GM12878 (cell line): Measurements from ENCODE around the gene ASMTL. TPM values are rescaled to one million over a fixed set of nuclear protein-coding genes. Genes with fewer than 3 reads are reported as not detected.
"Not testable (repeated sequence)": the region's sequence is repeated elsewhere in the genome, so short reads cannot be mapped to it uniquely, and the experiment has no call there.

Experiments
- ATAC-seq: fragments of 200-7000 bp; cut with Tn5 transposase; 3 replicates; pipeline ENCODE4 v1.9.1; 2020; ENCODE audit warnings: mild to moderate bottlenecking, moderate library complexity
- BruUV-seq: library from RNA; stranded (reverse); fragments of 400-500 nt; replicated peaks from 2 replicates; lab custom pipeline; 2021; lab: Mats Ljungman, UMichigan
- CTCF ChIA-PET: fragments of 300-600 bp; sonication (Branson Sonifier 250); formaldehyde crosslinking; extraction: SDS; loops from one replicate; lab custom pipeline; 2021; ENCODE audit warnings: inconsistent platforms; lab: Yijun Ruan, JAX
- POLR2A ChIA-PET: fragments of 350-600 bp; formaldehyde crosslinking; extraction: SDS; loops from one replicate; lab custom pipeline; 2021; ENCODE audit warnings: inconsistent platforms; lab: Charles Lee
- RAD21 ChIA-PET: fragments of 300-600 bp; sonication (Branson Sonifier 250); formaldehyde crosslinking; loops from one replicate; lab custom pipeline; 2023; ENCODE audit warnings: antibody characterized with exemption; ENCODE audit not compliant: unreplicated experiment; lab: Charles Lee
- SMC1A ChIA-PET: fragments of 300-600 bp; sonication (Branson Sonifier 250); formaldehyde crosslinking; loops from one replicate; lab custom pipeline; 2023; ENCODE audit not compliant: unreplicated experiment, uncharacterized antibody; lab: Charles Lee
- DNase-seq: peaks from one replicate; pipeline ENCODE4 v3.0.0-alpha.2; 2011; ENCODE audit warnings: low read depth, low spot score
- FAIRE-seq: peaks from 3 replicates; lab custom pipeline; 2011; peaks lifted over from hg19 to GRCh38; lab: Jason Lieb, UNC
- H2AFZ ChIP-seq: 2 replicates; pipeline ENCODE4 v1.6.0; 2011; ENCODE audit warnings: low read depth, low read length, control low read depth; ENCODE audit not compliant: control insufficient read depth
- H3K27ac ChIP-seq: 2 replicates; pipeline ENCODE4 v1.5.1; 2011; ENCODE audit warnings: control low read depth; ENCODE audit not compliant: control insufficient read depth, insufficient read depth
- H3K27me3 ChIP-seq, 2 experiments: replicated peaks in 1 of 2; 2 replicates each; pipeline versions ENCODE4 v1.6.0 to v1.6.1; 2011; ENCODE audit warnings: low read length in 1 of 2; ENCODE audit not compliant: control insufficient read depth in 2 of 2, insufficient read depth in 2 of 2
- H3K36me3 ChIP-seq, 2 experiments: 2 replicates each; pipeline ENCODE4 v1.5.1; 2011; ENCODE audit warnings: low read length in 1 of 2; ENCODE audit not compliant: control insufficient read depth in 2 of 2, insufficient read depth in 2 of 2
- H3K4me1 ChIP-seq: 2 replicates; pipeline ENCODE4 v1.6.1; 2011; ENCODE audit warnings: mild to moderate bottlenecking, low read length, moderate library complexity, mixed read lengths; ENCODE audit not compliant: control insufficient read depth, insufficient read depth
- H3K4me2 ChIP-seq: 2 replicates; pipeline ENCODE4 v1.6.0; 2011; ENCODE audit warnings: control low read depth; ENCODE audit not compliant: control insufficient read depth, insufficient read depth
- H3K4me3 ChIP-seq: fragments of 200-600 bp; sonication (generic); 2 replicates; pipeline ENCODE4 v1.5.1; 2016
- H3K79me2 ChIP-seq: 2 replicates; pipeline ENCODE4 v1.6.0; 2011; ENCODE audit warnings: low read length; ENCODE audit not compliant: control insufficient read depth, insufficient read depth
- H3K9ac ChIP-seq: 2 replicates; pipeline ENCODE4 v1.8.0; 2011; ENCODE audit warnings: low read length, control low read depth, mixed read lengths; ENCODE audit not compliant: control insufficient read depth, insufficient read depth
- H3K9me3 ChIP-seq: replicated peaks from 3 replicates; pipeline ENCODE4 v1.5.1; 2011; ENCODE audit warnings: mild to moderate bottlenecking, low read length; ENCODE audit not compliant: control insufficient read depth, insufficient read depth
- H4K20me1 ChIP-seq: 2 replicates; pipeline ENCODE4 v1.6.0; 2011; ENCODE audit not compliant: control insufficient read depth, insufficient read depth
- HDGF ChIP-seq: fragments of 450-650 bp; IDR thresholded peaks from 2 replicates; pipeline ENCODE4 v1.6.1; 2016; ENCODE audit warnings: antibody characterized with exemption
- POLR2A ChIP-seq: IDR thresholded peaks from 2 replicates; pipeline ENCODE4 v1.6.1; 2011; ENCODE audit warnings: low read depth, mild to moderate bottlenecking, low read length
- WGBS: methylation state at CpG from one replicate; pipeline ENCODE4 v1.1.6; 2016; ENCODE audit warnings: low lambda C conversion rate; ENCODE audit not compliant: insufficient replicate concordance, insufficient coverage; ENCODE audit errors: missing lambda C conversion rate; 5-methylcytosine and 5-hydroxymethylcytosine counted together
- in situ Hi-C: fragments of 300-500 bp; cut with MboI; formaldehyde crosslinking; loops from 9 replicates; pipeline ENCODE4 v1.14.3; 2018; ENCODE audit warnings: mixed read lengths
- intact Hi-C: fragments of 100-400 bp; cut with micrococcal nuclease; formaldehyde crosslinking; loops from one replicate; pipeline ENCODE4 v1.14.2; 2022; ENCODE audit not compliant: unreplicated experiment
- polyA plus RNA-seq, 11 experiments: library from polyadenylated mRNA; depleted of rRNA in 4 of 11; unstranded in 6 of 11; stranded (reverse) in 5 of 11; fragments of >200 nt; fragmentation: Nextera tagmentation in 4 of 11; fragmentation: Illumina TruSeq in 1 of 11; extraction: Ambion mirVana in 4 of 11; extraction: Trizol in 1 of 11; gene quantifications; 1 replicate in 1 of 11; 2 replicates in 10 of 11; pipeline versions ENCODE4 v1.2.1 to v1.2.3, GENCODE V29; 2011 to 2016; ENCODE audit warnings: inconsistent platforms in 2 of 11, missing spikeins in 2 of 11, low read depth in 1 of 11
- total RNA-seq, 4 experiments: library from RNA; depleted of rRNA in 3 of 4; stranded (reverse); fragments of >200 nt in 3 of 4; fragmentation: Illumina TruSeq in 1 of 4; extraction: Trizol in 1 of 4; gene quantifications; 2 replicates each; pipeline versions ENCODE4 v1.2.1 to v1.2.3, GENCODE V29; 2013 to 2021
- TF ChIP-seq, protein P1 (sequence below), 3 experiments: IDR thresholded peaks in 2 of 3; conservative IDR thresholded peaks in 1 of 3; 2 replicates each; pipeline ENCODE4 v1.5.1; 2011; ENCODE audit warnings: low read depth in 3 of 3, low read length in 3 of 3, mild to moderate bottlenecking in 3 of 3, control low read depth in 2 of 3, moderate library complexity in 2 of 3, inconsistent platforms in 1 of 3, mixed read lengths in 1 of 3; ENCODE audit not compliant: control insufficient read depth in 2 of 3, insufficient read depth in 1 of 3; ENCODE audit errors: extremely low read depth in 1 of 3

The ASMTL gene
- total and polyA plus RNA-seq, 10 of the 15 experiments (the other 5 are each of a cell fraction or from before 2014, with no cell fraction given) = 1.6 to 51.9 (median 32.1) TPM

DNA sequence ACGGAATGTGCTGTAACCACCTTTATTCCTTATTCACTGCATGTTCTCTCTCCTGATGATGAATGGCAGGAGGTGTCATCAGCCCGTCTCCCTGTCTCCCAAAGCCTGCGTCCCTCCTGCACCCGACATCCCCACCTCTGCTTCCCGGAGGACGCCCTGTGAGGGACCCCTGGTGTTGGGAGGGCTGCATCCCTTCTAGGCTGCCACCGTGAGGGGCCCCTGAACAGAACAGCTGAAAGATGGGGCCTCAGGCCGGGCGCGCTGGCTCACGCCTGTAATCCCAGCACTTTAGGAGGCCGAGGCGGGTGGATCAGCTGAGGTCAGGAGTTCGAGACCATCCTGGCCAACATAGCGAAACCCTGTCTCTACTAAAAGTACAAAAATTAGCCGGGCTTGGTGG, 26.4 kb downstream of the ASMTL start:
- peaks cover 18 to 27% of the 10 kb centered on the region in 2 experiments for H3K36me3 ChIP-seq
- not testable (repeated sequence) for FAIRE-seq

DNA sequence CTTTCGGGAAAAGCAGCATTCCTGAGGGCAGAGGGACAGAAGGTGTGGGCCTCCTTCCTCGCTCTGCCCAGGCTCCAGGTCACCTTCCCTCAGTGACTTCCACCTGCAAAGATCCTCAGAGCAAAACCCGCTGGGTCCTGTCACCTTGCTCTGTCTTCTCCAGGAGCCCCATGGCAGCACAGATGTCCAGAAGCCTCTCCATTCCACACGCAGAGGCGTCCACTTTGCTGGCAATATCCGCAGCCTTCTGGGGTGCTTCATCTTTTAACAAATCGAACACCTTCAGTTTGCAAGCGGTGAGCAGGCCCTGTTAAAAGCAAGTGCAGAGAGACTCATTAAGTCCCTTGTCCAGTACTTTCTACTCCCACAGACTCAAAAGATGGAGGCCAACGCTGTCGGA, 27.3 kb downstream of the ASMTL start:
- no peak for DNase-seq
- H4K20me1 ChIP-seq = no peaks in the 10 kb centered on the region
- H3K9me3 ChIP-seq = peaks cover 24% of the 10 kb centered on the region
- no peak overlapping the region for H3K27ac ChIP-seq
- SMC1A ChIA-PET = no interaction called here
- H3K27me3 ChIP-seq = no peaks in the 10 kb centered on the region
- H2AFZ ChIP-seq = no peak overlapping the region
- ATAC-seq = no peak
- no peak for FAIRE-seq
- no peak overlapping the region for H3K4me3 ChIP-seq
- no peak overlapping the region for H3K9ac ChIP-seq
- CTCF ChIA-PET = no interaction called here
- intact Hi-C loops (no loop called here), in situ Hi-C loops (no loop called here)
- no TSS peak for BruUV-seq
- H3K4me2 ChIP-seq = no peak overlapping the region
- TF ChIP-seq HDGF = no peak
- TF ChIP-seq, protein P1, sequence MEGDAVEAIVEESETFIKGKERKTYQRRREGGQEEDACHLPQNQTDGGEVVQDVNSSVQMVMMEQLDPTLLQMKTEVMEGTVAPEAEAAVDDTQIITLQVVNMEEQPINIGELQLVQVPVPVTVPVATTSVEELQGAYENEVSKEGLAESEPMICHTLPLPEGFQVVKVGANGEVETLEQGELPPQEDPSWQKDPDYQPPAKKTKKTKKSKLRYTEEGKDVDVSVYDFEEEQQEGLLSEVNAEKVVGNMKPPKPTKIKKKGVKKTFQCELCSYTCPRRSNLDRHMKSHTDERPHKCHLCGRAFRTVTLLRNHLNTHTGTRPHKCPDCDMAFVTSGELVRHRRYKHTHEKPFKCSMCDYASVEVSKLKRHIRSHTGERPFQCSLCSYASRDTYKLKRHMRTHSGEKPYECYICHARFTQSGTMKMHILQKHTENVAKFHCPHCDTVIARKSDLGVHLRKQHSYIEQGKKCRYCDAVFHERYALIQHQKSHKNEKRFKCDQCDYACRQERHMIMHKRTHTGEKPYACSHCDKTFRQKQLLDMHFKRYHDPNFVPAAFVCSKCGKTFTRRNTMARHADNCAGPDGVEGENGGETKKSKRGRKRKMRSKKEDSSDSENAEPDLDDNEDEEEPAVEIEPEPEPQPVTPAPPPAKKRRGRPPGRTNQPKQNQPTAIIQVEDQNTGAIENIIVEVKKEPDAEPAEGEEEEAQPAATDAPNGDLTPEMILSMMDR (IDR thresholded peaks at IDR 0.05 in 2 of 3, conservative IDR thresholded peaks at IDR 0.05 in 1 of 3; ENCODE audit: control insufficient read depth in 2 of 3, extremely low read depth in 1 of 3, insufficient read depth in 1 of 3, low read depth in 3 of 3, low read length in 3 of 3) = no peak
- H3K79me2 ChIP-seq = no peaks in the 10 kb centered on the region
- H3K36me3 ChIP-seq = peaks cover 18 to 29% of the 10 kb centered on the region in 2 experiments
- no peaks in the 10 kb centered on the region for H3K4me1 ChIP-seq
- POLR2A ChIA-PET = no interaction called here
- 73% methylated on average over 10 of the region's 10 CpGs for WGBS
- RAD21 ChIA-PET = no interaction called here

More for the DNA sequence above, 26.4 kb downstream of the ASMTL start:
- H3K27ac ChIP-seq, POLR2A ChIA-PET, H3K4me1 ChIP-seq, RAD21 ChIA-PET, H2AFZ ChIP-seq, H3K79me2 ChIP-seq, ATAC-seq, in situ Hi-C loops, H4K20me1 ChIP-seq, H3K4me2 ChIP-seq, SMC1A ChIA-PET, intact Hi-C loops, BruUV-seq, DNase-seq: not testable (repeated sequence)
- H3K9me3 ChIP-seq = peaks cover 23% of the 10 kb centered on the region
- TF ChIP-seq POLR2A = 0 out of 2 replicates have a peak, but pooled peaks have one; percentile 18
- TF ChIP-seq, all 136 proteins: peak for 1; not testable (repeated sequence) for 135
- CTCF ChIA-PET, H3K27me3 ChIP-seq, H3K4me3 ChIP-seq, H3K9ac ChIP-seq: not testable (repeated sequence)
- 93% methylated on average over 16 of the region's 16 CpGs for WGBS
